ENCODE results near the gene SEC14L5.

Gene SEC14L5

DNA sequence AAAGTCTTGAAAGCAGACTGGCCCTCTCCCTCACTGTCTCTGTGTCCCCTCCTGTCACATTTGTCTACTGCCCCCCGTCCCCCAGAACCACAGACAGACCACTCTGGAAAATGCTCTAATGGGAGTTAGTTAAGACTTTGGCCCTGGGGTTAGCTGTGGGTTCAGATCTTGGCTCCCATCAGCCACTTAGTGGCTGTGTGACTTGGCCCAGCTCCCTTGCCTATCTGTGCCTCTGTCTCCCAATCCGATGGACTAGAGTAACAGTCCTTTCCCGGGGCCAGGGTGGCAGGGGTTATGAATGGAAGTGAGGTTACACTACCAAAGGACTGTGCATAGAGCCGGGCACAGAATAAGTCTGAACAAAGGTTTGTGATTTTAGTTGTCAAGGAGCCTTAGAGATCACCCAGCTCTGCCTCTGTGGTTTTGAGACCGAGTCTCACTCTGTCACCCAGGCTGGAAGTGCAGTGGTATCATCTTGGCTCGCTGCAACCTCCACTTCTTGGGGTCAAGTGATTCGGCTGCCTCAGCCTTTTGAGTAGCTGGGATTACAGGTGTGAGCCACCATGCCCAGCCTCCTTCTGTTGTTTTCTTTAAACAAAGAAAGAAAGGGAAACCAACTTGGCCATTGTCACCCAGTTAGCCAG lies 44.9 kb upstream of the SEC14L5 start:
- Histone ChIP-seq H3K27me3 (peaks cover 4% of the 10 kb centered on the region), H3K9me3 (no peaks in the 10 kb centered on the region), H3K27ac (no peak overlapping the region), H3K4me3 (ENCODE audit: low read depth in 1 of 2, low read length in 1 of 2) (no peak overlapping the region), H3K36me3 (no peaks in the 10 kb centered on the region), H3K4me1 (ENCODE audit: control insufficient read depth in 1 of 2, insufficient read depth in 1 of 2, low read depth in 1 of 2, low read length in 1 of 2) (no peaks in the 10 kb centered on the region)
- TF ChIP-seq, protein P1, sequence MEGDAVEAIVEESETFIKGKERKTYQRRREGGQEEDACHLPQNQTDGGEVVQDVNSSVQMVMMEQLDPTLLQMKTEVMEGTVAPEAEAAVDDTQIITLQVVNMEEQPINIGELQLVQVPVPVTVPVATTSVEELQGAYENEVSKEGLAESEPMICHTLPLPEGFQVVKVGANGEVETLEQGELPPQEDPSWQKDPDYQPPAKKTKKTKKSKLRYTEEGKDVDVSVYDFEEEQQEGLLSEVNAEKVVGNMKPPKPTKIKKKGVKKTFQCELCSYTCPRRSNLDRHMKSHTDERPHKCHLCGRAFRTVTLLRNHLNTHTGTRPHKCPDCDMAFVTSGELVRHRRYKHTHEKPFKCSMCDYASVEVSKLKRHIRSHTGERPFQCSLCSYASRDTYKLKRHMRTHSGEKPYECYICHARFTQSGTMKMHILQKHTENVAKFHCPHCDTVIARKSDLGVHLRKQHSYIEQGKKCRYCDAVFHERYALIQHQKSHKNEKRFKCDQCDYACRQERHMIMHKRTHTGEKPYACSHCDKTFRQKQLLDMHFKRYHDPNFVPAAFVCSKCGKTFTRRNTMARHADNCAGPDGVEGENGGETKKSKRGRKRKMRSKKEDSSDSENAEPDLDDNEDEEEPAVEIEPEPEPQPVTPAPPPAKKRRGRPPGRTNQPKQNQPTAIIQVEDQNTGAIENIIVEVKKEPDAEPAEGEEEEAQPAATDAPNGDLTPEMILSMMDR (IDR thresholded peaks at IDR 0.05): no peak

DNA sequence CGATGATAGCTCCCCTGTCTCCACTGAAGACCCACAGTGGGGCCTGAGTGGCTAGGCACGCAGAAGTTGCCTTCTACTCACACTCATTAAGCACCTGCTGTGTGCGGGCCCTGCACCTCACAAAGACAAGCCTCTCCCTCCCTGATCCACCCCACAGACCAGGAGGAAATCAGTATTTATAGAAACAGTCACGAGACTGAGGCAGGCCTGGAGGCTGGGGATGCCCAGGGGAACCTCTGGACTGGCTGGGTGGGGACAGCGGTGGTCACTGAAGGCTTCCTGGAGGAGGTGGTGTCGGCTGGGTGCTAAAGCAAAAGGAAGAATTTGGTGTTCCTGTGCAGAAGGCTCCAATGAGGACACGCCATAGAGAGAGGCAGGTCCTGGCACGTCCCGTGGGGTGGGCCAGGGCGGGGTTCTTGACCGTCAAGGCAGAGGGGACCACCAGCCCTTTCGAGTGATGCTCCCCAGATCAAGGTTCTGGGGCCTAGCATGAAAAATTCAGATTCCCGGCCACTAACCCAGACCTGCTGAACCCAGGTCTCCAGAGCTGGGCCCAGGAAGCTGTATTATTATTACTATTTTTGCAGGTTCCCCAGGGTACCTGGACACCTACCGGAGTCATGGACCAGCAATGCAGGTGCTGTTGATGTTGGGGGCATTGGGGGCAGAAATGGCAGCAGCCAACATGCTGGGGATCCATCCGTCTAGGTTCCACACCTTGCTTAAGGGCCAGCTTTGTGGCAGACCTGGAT lies 44.2 kb upstream of the SEC14L5 start:
- no peaks in the 10 kb centered on the region for H3K9me3 ChIP-seq
- TF ChIP-seq, protein P1 (IDR thresholded peaks at IDR 0.05): no peak
- peaks cover 4% of the 10 kb centered on the region for H3K27me3 ChIP-seq
- H3K4me3 ChIP-seq (ENCODE audit: low read depth in 1 of 2, low read length in 1 of 2): no peak overlapping the region
- H3K36me3 ChIP-seq: no peaks in the 10 kb centered on the region
- no peak overlapping the region for H3K27ac ChIP-seq
- H3K4me1 ChIP-seq (ENCODE audit: control insufficient read depth in 1 of 2, insufficient read depth in 1 of 2, low read depth in 1 of 2, low read length in 1 of 2): no peaks in the 10 kb centered on the region

DNA sequence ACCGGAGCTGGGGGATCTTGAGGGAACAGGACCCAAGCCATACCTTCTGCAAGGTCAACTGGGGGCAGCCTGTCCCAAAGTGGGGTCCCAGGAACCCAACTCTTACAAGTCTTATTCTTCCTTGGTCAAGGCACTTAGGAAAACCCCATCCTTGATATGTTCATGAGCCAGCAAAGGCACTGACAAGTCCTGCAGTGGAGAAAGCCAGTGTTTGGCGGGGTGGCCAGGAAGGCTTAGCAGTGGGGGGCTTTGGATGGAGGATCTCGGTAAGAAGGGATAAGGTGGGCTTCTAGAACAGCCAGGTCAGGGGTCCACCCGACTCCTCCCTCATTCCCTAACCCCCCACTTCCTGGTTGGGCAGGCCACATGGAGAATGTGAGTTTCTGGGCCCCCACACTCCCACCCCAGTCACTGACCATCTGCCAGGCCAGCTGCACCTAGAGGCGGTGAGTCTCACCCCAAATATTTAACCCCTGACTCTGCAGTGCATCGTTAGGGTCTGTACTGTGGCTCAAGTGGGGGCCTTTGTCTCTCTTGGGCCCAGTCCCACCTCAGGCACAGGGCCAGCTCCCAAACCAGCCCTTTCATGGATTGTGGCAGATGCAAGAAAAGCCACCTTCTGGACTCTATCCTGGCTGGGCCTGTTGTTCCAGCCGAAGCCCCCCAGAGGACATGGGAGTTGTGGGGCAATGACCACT lies 43.5 kb upstream of the SEC14L5 start:
- TF ChIP-seq, protein P1 (IDR thresholded peaks at IDR 0.05): no peak
- Histone ChIP-seq H3K4me3 (ENCODE audit: low read depth in 1 of 2, low read length in 1 of 2) (no peak overlapping the region), H3K4me1 (ENCODE audit: control insufficient read depth in 1 of 2, insufficient read depth in 1 of 2, low read depth in 1 of 2, low read length in 1 of 2) (no peaks in the 10 kb centered on the region), H3K27me3 (peaks cover 4% of the 10 kb centered on the region), H3K36me3 (no peaks in the 10 kb centered on the region), H3K27ac (no peak overlapping the region), H3K9me3 (no peaks in the 10 kb centered on the region)

DNA sequence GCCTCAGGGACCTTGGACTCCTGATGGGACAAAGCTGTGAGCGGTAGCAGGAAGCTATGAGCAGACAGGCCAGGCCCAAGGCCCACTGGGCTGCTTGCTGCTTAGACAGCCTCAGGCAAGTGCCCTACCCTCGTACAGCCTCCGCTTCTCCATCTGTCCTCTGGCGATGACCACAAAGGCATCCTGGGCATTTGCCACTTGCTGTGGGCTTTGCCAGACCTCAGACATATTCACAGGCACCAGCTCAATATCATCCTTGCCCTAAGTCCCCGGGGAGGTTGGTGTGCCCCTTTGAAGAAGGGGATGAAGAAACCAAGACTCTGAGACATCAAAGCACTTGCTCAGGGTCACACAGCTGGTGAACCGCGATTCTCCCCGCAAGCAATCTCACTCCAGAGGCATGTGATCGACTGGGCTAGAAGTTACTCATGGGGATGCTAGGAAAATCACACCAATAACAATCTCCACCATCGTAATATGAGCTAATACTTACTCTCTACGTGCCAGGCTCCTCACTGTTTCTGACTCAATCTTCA lies 42.8 kb upstream of the SEC14L5 start:
- TF ChIP-seq, protein P1 (IDR thresholded peaks at IDR 0.05): no peak
- H3K27ac ChIP-seq: no peak overlapping the region
- H3K9me3 ChIP-seq: no peaks in the 10 kb centered on the region
- H3K4me1 ChIP-seq (ENCODE audit: control insufficient read depth in 1 of 2, insufficient read depth in 1 of 2, low read depth in 1 of 2, low read length in 1 of 2): no peaks in the 10 kb centered on the region
- no peak overlapping the region for H3K4me3 ChIP-seq (ENCODE audit: low read depth in 1 of 2, low read length in 1 of 2)
- peaks cover 4% of the 10 kb centered on the region for H3K27me3 ChIP-seq
- no peaks in the 10 kb centered on the region for H3K36me3 ChIP-seq

DNA sequence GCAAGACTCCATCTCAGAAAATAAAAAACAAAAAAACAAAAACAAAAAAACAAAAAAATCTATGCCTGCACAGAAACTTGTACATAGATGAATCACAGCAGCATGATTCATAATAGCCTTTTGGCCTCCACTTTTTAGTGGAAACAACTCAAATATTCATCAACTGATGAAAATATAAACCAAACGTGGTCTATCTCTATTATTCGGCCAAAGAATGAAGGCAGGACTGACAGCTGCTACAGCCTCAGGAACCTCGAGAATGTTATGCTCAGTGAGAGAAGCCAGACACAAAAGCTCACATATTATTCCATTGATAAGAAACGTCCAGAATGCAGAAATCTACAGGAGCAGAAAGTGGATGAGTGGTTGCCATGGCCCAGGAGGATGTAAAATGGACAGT lies 41.0 kb upstream of the SEC14L5 start:
- Histone ChIP-seq H3K36me3 (no peaks in the 10 kb centered on the region), H3K9me3 (no peaks in the 10 kb centered on the region), H3K27me3 (no peaks in the 10 kb centered on the region), H3K4me1 (ENCODE audit: control insufficient read depth in 1 of 2, insufficient read depth in 1 of 2, low read depth in 1 of 2, low read length in 1 of 2) (no peaks in the 10 kb centered on the region), H3K4me3 (ENCODE audit: low read depth in 1 of 2, low read length in 1 of 2) (no peak overlapping the region), H3K27ac (no peak overlapping the region)
- TF ChIP-seq, protein P1 (IDR thresholded peaks at IDR 0.05): no peak

All from neutrophil (primary cell).